ENCODE data around the gene ZNF280A. TPM values are rescaled to one million over a fixed set of nuclear protein-coding genes. Genes with fewer than 3 reads are reported as not detected.

ZNF280A gene
- total and polyA plus RNA-seq, 9 of the 15 experiments (the other 6 are each of a cell fraction or from before 2014, with no cell fraction given) = 19.0 to 40.8 (median 28.6) TPM

DNA sequence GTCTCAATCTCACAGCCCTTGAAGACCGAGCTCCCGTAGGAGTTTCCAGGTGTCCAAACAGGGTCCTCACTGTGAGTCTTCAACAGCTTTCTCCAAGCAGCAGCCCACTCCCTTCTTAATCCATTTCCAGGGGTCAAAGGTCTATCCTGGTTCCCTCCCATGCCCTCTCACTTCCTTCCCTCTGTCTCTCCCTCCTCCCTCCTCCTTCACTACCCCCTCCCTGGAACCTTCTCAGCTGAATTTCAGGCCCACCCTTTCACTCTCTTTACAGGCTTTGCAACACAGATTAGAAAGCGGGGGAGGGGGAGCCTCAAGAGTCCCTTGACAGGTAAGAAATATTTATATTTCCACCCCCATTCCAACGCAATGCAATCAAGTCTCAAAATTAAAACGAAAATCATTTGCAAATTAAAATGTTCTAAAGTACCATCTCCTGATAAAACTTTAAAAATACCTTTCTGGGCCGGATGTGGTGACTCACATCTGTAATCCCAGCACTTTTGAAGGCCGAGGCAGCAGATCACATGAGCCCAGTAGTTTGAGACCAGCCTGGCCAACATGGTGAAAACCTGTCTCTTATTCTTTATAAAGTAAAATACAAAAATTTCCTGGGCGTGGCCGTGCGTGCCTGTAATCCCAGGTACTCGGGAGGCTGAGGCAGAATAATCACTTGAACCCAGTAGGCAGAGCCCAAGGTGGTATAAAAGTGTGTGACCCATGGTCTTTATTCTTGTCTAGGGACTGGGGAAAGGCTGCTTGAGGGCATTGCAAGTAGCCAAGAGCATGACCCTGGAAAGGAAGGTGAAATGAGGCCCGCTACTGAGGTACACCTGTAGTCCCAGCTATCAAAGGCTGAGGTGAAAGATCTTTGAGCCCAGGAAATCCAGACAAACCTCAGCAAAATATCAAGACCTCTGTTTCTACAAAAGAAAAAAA lies 865 bp upstream of the ZNF280A start:
- in situ Hi-C loops (cut with MboI) = no loop called here
- intact Hi-C loops (cut with micrococcal nuclease) = loop anchor here (1.0 kb wide), 2 partner anchors 13 to 38 kb away; partner anchors contain the start of genes PRAME and ZNF280B
- Histone ChIP-seq H3K9ac (ENCODE audit: insufficient read depth in 1 of 2, low read depth in 2 of 2, low read length in 2 of 2) (peak overlapping the region; percentile 70 to 86; a peak in 3 of 4 replicates), H3K36me3 (ENCODE audit: control insufficient read depth, insufficient read depth, low read length) (peaks cover 16% of the 10 kb centered on the region; the same call in 1 of the 3 replicates), H3K27ac (ENCODE audit: extremely low read depth, low read depth, low read length) (peak overlapping the region; percentile 61), H2AFZ (ENCODE audit: low read depth, low read length) (peak overlapping the region; percentile 88), H3K4me3 (peak overlapping the region; percentile 41; the same call in 1 of the 2 replicates), H3K79me2 (ENCODE audit: control insufficient read depth, insufficient read depth, low read length) (peaks cover 20% of the 10 kb centered on the region), H3K9me1 (ENCODE audit: control insufficient read depth, insufficient read depth, low read length) (peaks cover 4% of the 10 kb centered on the region), H3K4me2 (ENCODE audit: insufficient read depth, low read length) (peak overlapping the region; percentile 82), H3K9me3 (replicated peaks; ENCODE audit: control insufficient read depth, insufficient read depth, low read depth, low read length) (no peaks in the 10 kb centered on the region; the same call in 1 of the 2 replicates), H3K4me1 (replicated peaks in 1 of 2; ENCODE audit: control insufficient read depth in 2 of 2, insufficient read depth in 2 of 2, low read length in 2 of 2) (peaks cover 27 to 30% of the 10 kb centered on the region in 2 experiments), H4K20me1 (replicated peaks; ENCODE audit: control insufficient read depth, insufficient read depth, low read length) (no peaks in the 10 kb centered on the region), H3K27me3 (ENCODE audit: control insufficient read depth in 2 of 2, insufficient read depth in 2 of 2, low read length in 2 of 2) (no peaks in the 10 kb centered on the region)
- CTCF ChIA-PET (ENCODE audit: low intra/inter-chr PET ratio) = interaction anchor here (0.5 to 3.0 kb wide), 7 partner anchors 11 to 435 kb away, joined by 3 to 16 read pairs (median 3); partner anchors contain the start of gene PRAME
- DNase-seq (ENCODE audit: extremely low read depth in 1 of 4, low spot score in 3 of 4) = peak; percentile 84 to 93 (median 86)
- FAIRE-seq = peak; percentile 65
- TSS peak; percentile 82 for BruUV-seq (replicated peaks)
- 28% methylated on average over 12 of the region's 12 CpGs for WGBS (ENCODE audit: insufficient coverage, low coverage, missing lambda C conversion rate)
- POLR2A ChIA-PET = interaction anchor here (0.6 to 14.7 kb wide), 32 partner anchors 11 to 802 kb away, joined by 3 to 289 read pairs (median 6); partner anchors contain the start of genes PRAME and ZNF280B
- peak; percentile 51 for ATAC-seq
- TF ChIP-seq MCM3 (IDR thresholded peaks at IDR 0.05) (no peak), LCOR (CRISPR knock-in tag; IDR thresholded peaks at IDR 0.05) (peak; percentile 63; the same call in 1 of the 2 replicates), CXXC5 (CRISPR knock-in tag; IDR thresholded peaks at IDR 0.05) (no peak), ZNF75A (CRISPR knock-in tag; IDR thresholded peaks at IDR 0.05) (no peak), CREB1 (IDR thresholded peaks at IDR 0.05) (no peak), CREB1 (CRISPR knock-in tag; IDR thresholded peaks at IDR 0.05) (peak; percentile 51; the same call in 1 of the 2 replicates), TFAP4 (CRISPR knock-in tag; IDR thresholded peaks at IDR 0.05; ENCODE audit: borderline replicate concordance) (peak; percentile 36; the same call in 1 of the 2 replicates), ZNF274 (IDR thresholded peaks at IDR 0.05; ENCODE audit: borderline replicate concordance, low read depth, low read length) (no peak), GABPB1 (CRISPR knock-in tag; IDR thresholded peaks at IDR 0.05) (peak; percentile 72; the same call in 1 of the 2 replicates), ZNF780A (CRISPR knock-in tag; IDR thresholded peaks at IDR 0.05) (no peak), E2F5 (CRISPR knock-in tag; IDR thresholded peaks at IDR 0.05) (peak; percentile 86; the same call in 1 of the 2 replicates)
- TF ChIP-seq, protein P1, sequence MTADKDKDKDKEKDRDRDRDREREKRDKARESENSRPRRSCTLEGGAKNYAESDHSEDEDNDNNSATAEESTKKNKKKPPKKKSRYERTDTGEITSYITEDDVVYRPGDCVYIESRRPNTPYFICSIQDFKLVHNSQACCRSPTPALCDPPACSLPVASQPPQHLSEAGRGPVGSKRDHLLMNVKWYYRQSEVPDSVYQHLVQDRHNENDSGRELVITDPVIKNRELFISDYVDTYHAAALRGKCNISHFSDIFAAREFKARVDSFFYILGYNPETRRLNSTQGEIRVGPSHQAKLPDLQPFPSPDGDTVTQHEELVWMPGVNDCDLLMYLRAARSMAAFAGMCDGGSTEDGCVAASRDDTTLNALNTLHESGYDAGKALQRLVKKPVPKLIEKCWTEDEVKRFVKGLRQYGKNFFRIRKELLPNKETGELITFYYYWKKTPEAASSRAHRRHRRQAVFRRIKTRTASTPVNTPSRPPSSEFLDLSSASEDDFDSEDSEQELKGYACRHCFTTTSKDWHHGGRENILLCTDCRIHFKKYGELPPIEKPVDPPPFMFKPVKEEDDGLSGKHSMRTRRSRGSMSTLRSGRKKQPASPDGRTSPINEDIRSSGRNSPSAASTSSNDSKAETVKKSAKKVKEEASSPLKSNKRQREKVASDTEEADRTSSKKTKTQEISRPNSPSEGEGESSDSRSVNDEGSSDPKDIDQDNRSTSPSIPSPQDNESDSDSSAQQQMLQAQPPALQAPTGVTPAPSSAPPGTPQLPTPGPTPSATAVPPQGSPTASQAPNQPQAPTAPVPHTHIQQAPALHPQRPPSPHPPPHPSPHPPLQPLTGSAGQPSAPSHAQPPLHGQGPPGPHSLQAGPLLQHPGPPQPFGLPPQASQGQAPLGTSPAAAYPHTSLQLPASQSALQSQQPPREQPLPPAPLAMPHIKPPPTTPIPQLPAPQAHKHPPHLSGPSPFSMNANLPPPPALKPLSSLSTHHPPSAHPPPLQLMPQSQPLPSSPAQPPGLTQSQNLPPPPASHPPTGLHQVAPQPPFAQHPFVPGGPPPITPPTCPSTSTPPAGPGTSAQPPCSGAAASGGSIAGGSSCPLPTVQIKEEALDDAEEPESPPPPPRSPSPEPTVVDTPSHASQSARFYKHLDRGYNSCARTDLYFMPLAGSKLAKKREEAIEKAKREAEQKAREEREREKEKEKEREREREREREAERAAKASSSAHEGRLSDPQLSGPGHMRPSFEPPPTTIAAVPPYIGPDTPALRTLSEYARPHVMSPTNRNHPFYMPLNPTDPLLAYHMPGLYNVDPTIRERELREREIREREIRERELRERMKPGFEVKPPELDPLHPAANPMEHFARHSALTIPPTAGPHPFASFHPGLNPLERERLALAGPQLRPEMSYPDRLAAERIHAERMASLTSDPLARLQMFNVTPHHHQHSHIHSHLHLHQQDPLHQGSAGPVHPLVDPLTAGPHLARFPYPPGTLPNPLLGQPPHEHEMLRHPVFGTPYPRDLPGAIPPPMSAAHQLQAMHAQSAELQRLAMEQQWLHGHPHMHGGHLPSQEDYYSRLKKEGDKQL (CRISPR knock-in tag; IDR thresholded peaks at IDR 0.05; ENCODE audit: borderline replicate concordance) = peak; percentile 77; the same call in 1 of the 2 replicates

Data from K562 (cell line).